Endothelial cell of umbilical vein (primary cell): ENCODE data around the gene PLA2G5.

Experiments
- EZH2 ChIP-seq: IDR thresholded peaks from 2 replicates; pipeline ENCODE4 v1.6.1; 2012; ENCODE audit warnings: borderline replicate concordance, low read depth, mild to moderate bottlenecking, moderate library complexity, low read length, inconsistent platforms; ENCODE audit not compliant: severe bottlenecking
- POLR2A ChIP-seq: IDR thresholded peaks from 2 replicates; pipeline ENCODE4 v1.6.1; 2012; ENCODE audit warnings: low read depth, mild to moderate bottlenecking, control low read depth, low read length
- POLR2AphosphoS5 ChIP-seq: IDR thresholded peaks from 2 replicates; pipeline ENCODE4 v1.6.1; 2012; ENCODE audit warnings: low read depth, mild to moderate bottlenecking, control low read depth, low read length, moderate library complexity; ENCODE audit not compliant: insufficient read depth
- TF ChIP-seq, protein P1 (sequence below), 2 donors: IDR thresholded peaks; 1 replicate in 1 of 2; 2 replicates in 1 of 2; pipeline ENCODE4 v1.5.1; 2011; ENCODE audit warnings: low read length in 2 of 2, mild to moderate bottlenecking in 2 of 2, moderate library complexity in 2 of 2, control low read depth in 1 of 2, inconsistent platforms in 1 of 2, low read depth in 1 of 2; ENCODE audit not compliant: insufficient read depth in 1 of 2; ENCODE audit errors: extremely low read depth in 1 of 2

- TF ChIP-seq EZH2 (no peak), POLR2AphosphoS5 (no peak), POLR2A (no peak)
- TF ChIP-seq, protein P1, sequence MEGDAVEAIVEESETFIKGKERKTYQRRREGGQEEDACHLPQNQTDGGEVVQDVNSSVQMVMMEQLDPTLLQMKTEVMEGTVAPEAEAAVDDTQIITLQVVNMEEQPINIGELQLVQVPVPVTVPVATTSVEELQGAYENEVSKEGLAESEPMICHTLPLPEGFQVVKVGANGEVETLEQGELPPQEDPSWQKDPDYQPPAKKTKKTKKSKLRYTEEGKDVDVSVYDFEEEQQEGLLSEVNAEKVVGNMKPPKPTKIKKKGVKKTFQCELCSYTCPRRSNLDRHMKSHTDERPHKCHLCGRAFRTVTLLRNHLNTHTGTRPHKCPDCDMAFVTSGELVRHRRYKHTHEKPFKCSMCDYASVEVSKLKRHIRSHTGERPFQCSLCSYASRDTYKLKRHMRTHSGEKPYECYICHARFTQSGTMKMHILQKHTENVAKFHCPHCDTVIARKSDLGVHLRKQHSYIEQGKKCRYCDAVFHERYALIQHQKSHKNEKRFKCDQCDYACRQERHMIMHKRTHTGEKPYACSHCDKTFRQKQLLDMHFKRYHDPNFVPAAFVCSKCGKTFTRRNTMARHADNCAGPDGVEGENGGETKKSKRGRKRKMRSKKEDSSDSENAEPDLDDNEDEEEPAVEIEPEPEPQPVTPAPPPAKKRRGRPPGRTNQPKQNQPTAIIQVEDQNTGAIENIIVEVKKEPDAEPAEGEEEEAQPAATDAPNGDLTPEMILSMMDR (IDR thresholded peaks at IDR 0.05; ENCODE audit: extremely low read depth in 1 of 2, insufficient read depth in 1 of 2, low read depth in 1 of 2, low read length in 2 of 2): no peak
These were observed 4.2 kb downstream of the PLA2G5 start for GRCh38 chr1:20074055-20074724.
